Fibroblast of the aortic adventitia (primary cell): ENCODE results near the gene CTNNBL1. TPM values are rescaled to one million over a fixed set of nuclear protein-coding genes. Genes with fewer than 3 reads are reported as not detected.

ENCODE experiments used
- DNase-seq: peaks from one replicate; pipeline ENCODE4 v3.0.0-alpha.2; 2010; ENCODE audit warnings: low read depth
- H3K4me3 ChIP-seq: 2 replicates; pipeline ENCODE4 v1.5.1; 2011; ENCODE audit warnings: low read depth, mild to moderate bottlenecking, control low read depth, low read length, moderate library complexity
- CTCF ChIP-seq: IDR thresholded peaks from 2 replicates; pipeline ENCODE4 v1.5.1; 2011; ENCODE audit warnings: mild to moderate bottlenecking, low read length, control low read depth, inconsistent platforms; ENCODE audit not compliant: insufficient read depth
- total RNA-seq: library from RNA; depleted of rRNA; stranded (reverse); fragments of >200 nt; gene quantifications from 2 replicates; pipeline ENCODE4 v1.2.3, GENCODE V29; 2012; ENCODE audit warnings: low replicate concordance

Gene CTNNBL1
- total RNA-seq, 1 donor = 23.1 TPM

GRCh38 chr20:37893566-37894241, 199.9 kb downstream of the CTNNBL1 start:
- no peak for DNase-seq
- no peak for TF ChIP-seq CTCF
- H3K4me3 ChIP-seq = no peak overlapping the region

- no peak for TF ChIP-seq CTCF
- no peak overlapping the region for H3K4me3 ChIP-seq
- no peak for DNase-seq
Observed at GRCh38 chr20:37894454-37894853, 200.6 kb downstream of the CTNNBL1 start.

GRCh38 chr20:37895166-37895565, 201.3 kb downstream of the CTNNBL1 start:
- TF ChIP-seq CTCF = no peak
- H3K4me3 ChIP-seq = no peak overlapping the region
- DNase-seq = no peak

GRCh38 chr20:37896932-37897548, 203.2 kb downstream of the CTNNBL1 start:
- peak; percentile 27 for TF ChIP-seq CTCF
- peak; percentile 31 for DNase-seq
- no peak overlapping the region for H3K4me3 ChIP-seq

GRCh38 chr20:37898233-37899104, 204.6 kb downstream of the CTNNBL1 start:
- H3K4me3 ChIP-seq = no peak overlapping the region
- no peak for TF ChIP-seq CTCF
- DNase-seq = peak; percentile 47

- TF ChIP-seq CTCF = no peak
- DNase-seq = no peak
- no peak overlapping the region for H3K4me3 ChIP-seq
Observed at GRCh38 chr20:37899105-37900045, 205.5 kb downstream of the CTNNBL1 start.
